Measurements from ENCODE around the gene ANXA11.

The ANXA11 gene

DNA sequence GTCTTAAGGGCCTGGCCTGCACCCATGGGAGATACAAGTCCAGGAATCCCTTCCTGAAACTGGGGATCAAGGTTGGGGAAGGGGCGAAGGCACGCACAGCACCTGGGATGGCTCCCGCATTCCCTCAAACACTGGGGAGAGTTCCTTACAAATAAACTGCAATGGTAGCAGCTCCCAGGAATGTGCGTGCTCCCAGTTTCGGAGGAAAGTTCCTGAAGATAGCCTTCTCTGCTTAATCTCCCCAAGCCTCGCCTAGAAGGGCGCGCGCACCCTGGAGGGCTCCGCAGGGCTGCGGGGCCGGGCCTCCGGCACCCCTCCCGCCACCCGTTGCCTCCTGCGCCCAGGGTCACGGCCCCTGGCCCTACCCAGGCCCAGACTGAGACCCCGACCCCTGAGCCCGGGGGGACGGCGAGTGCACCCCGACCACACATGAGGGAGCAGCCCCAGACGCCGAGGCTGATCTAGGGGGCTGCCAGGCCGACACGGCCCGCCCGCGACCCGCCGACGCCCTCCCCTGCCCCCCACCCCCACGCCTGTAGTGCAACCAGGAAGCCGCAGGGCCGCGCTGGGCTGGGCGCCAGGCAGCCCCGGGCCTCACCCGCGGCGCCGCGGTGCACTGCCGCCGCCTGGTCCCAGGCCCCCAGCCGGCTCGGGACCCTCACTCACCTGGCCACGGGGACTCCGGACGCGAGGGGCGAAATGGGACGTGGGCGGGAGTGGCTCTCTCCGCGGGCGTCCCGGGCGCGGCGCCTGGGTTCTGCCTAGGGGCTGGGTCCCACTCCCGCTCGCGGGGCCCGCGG is 460 bp downstream of the ANXA11 start:
- Histone ChIP-seq H3K27ac (ENCODE audit: extremely low read depth, low read depth, low read length) (peak overlapping the region; percentile 76; the same call in 1 of the 2 replicates), H3K36me3 (ENCODE audit: control insufficient read depth in 2 of 2, insufficient read depth in 1 of 2, low read length in 2 of 2) (peaks cover 0 to 7% of the 10 kb centered on the region in 2 experiments; a peak in 2 of 3 replicates), H3K9me3 (ENCODE audit: control insufficient read depth, insufficient read depth, low read depth, low read length) (no peaks in the 10 kb centered on the region), H3K4me1 (ENCODE audit: control insufficient read depth, insufficient read depth, low read length) (peaks cover 4% of the 10 kb centered on the region; the same call in 1 of the 2 replicates), H3K4me3 (ENCODE audit: low read depth, low read length) (peak overlapping the region; percentile 77)
- POLR2A ChIA-PET = interaction anchor here (1.3 kb wide), 1 partner anchor 21 kb away, joined by 4 read pairs; no protein-coding TSS in a partner anchor
- CTCF ChIA-PET = interaction anchor here (0.7 to 1.2 kb wide), 2 partner anchors 20 to 212 kb away, joined by 3 read pairs; no protein-coding TSS in a partner anchor
- TF ChIP-seq ZIC2 (tag by site-specific recombination; IDR thresholded peaks at IDR 0.05) = peak; percentile 64
- TF ChIP-seq, protein P1, sequence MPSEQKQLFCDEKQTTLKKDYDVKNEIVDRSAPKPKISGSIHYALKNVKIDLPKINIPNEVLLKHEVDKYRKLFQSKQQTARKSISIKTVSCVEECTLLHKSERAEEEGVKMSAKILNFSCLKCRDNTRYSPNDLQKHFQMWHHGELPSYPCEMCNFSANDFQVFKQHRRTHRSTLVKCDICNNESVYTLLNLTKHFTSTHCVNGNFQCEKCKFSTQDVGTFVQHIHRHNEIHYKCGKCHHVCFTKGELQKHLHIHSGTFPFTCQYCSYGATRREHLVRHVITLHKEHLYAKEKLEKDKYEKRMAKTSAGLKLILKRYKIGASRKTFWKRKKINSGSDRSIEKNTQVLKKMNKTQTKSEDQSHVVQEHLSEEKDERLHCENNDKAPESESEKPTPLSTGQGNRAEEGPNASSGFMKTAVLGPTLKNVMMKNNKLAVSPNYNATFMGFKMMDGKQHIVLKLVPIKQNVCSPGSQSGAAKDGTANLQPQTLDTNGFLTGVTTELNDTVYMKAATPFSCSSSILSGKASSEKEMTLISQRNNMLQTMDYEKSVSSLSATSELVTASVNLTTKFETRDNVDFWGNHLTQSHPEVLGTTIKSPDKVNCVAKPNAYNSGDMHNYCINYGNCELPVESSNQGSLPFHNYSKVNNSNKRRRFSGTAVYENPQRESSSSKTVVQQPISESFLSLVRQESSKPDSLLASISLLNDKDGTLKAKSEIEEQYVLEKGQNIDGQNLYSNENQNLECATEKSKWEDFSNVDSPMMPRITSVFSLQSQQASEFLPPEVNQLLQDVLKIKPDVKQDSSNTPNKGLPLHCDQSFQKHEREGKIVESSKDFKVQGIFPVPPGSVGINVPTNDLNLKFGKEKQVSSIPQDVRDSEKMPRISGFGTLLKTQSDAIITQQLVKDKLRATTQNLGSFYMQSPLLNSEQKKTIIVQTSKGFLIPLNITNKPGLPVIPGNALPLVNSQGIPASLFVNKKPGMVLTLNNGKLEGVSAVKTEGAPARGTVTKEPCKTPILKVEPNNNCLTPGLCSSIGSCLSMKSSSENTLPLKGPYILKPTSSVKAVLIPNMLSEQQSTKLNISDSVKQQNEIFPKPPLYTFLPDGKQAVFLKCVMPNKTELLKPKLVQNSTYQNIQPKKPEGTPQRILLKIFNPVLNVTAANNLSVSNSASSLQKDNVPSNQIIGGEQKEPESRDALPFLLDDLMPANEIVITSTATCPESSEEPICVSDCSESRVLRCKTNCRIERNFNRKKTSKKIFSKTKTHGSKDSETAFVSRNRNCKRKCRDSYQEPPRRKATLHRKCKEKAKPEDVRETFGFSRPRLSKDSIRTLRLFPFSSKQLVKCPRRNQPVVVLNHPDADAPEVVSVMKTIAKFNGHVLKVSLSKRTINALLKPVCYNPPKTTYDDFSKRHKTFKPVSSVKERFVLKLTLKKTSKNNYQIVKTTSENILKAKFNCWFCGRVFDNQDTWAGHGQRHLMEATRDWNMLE (tag by site-specific recombination; conservative IDR thresholded peaks at IDR 0.05; ENCODE audit: low read depth) = no peak
- TF ChIP-seq, protein P2, sequence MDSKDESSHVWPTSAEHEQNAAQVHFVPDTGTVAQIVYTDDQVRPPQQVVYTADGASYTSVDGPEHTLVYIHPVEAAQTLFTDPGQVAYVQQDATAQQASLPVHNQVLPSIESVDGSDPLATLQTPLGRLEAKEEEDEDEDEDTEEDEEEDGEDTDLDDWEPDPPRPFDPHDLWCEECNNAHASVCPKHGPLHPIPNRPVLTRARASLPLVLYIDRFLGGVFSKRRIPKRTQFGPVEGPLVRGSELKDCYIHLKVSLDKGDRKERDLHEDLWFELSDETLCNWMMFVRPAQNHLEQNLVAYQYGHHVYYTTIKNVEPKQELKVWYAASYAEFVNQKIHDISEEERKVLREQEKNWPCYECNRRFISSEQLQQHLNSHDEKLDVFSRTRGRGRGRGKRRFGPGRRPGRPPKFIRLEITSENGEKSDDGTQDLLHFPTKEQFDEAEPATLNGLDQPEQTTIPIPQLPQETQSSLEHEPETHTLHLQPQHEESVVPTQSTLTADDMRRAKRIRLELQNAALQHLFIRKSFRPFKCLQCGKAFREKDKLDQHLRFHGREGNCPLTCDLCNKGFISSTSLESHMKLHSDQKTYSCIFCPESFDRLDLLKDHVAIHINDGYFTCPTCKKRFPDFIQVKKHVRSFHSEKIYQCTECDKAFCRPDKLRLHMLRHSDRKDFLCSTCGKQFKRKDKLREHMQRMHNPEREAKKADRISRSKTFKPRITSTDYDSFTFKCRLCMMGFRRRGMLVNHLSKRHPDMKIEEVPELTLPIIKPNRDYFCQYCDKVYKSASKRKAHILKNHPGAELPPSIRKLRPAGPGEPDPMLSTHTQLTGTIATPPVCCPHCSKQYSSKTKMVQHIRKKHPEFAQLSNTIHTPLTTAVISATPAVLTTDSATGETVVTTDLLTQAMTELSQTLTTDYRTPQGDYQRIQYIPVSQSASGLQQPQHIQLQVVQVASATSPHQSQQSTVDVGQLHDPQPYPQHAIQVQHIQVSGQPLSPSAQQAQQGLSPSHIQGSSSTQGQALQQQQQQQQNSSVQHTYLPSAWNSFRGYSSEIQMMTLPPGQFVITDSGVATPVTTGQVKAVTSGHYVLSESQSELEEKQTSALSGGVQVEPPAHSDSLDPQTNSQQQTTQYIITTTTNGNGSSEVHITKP (tag by site-specific recombination; IDR thresholded peaks at IDR 0.05) = peak; percentile 47
- TF ChIP-seq, protein P3, sequence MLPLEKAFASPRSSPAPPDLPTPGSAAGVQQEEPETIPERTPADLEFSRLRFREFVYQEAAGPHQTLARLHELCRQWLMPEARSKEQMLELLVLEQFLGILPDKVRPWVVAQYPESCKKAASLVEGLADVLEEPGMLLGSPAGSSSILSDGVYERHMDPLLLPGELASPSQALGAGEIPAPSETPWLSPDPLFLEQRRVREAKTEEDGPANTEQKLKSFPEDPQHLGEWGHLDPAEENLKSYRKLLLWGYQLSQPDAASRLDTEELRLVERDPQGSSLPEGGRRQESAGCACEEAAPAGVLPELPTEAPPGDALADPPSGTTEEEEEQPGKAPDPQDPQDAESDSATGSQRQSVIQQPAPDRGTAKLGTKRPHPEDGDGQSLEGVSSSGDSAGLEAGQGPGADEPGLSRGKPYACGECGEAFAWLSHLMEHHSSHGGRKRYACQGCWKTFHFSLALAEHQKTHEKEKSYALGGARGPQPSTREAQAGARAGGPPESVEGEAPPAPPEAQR (tag by site-specific recombination; IDR thresholded peaks at IDR 0.05) = no peak
- no peak for TF ChIP-seq ZNF292 (tag by site-specific recombination; IDR thresholded peaks at IDR 0.05; ENCODE audit: borderline replicate concordance, low read depth)
- no peak for TF ChIP-seq ZBTB7A (tag by site-specific recombination; IDR thresholded peaks at IDR 0.05; ENCODE audit: low read depth)
- no peak for TF ChIP-seq ZNF169 (tag by site-specific recombination; IDR thresholded peaks at IDR 0.05)
- TF ChIP-seq EGR2 (tag by site-specific recombination; IDR thresholded peaks at IDR 0.05; ENCODE audit: low read depth) = peak; percentile 43
- no peak for TF ChIP-seq GFI1B (tag by site-specific recombination; IDR thresholded peaks at IDR 0.05)
- no peak for TF ChIP-seq ZNF677 (tag by site-specific recombination; IDR thresholded peaks at IDR 0.05)
- no peak for TF ChIP-seq KLF9 (tag by site-specific recombination; IDR thresholded peaks at IDR 0.05; ENCODE audit: low read depth)
- TF ChIP-seq ZNF394 (tag by site-specific recombination; IDR thresholded peaks at IDR 0.05; ENCODE audit: borderline replicate concordance) = no peak
- TF ChIP-seq ZNF175 (tag by site-specific recombination; IDR thresholded peaks at IDR 0.05) = no peak
- TF ChIP-seq, protein P4, sequence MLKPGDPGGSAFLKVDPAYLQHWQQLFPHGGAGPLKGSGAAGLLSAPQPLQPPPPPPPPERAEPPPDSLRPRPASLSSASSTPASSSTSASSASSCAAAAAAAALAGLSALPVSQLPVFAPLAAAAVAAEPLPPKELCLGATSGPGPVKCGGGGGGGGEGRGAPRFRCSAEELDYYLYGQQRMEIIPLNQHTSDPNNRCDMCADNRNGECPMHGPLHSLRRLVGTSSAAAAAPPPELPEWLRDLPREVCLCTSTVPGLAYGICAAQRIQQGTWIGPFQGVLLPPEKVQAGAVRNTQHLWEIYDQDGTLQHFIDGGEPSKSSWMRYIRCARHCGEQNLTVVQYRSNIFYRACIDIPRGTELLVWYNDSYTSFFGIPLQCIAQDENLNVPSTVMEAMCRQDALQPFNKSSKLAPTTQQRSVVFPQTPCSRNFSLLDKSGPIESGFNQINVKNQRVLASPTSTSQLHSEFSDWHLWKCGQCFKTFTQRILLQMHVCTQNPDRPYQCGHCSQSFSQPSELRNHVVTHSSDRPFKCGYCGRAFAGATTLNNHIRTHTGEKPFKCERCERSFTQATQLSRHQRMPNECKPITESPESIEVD (tag by site-specific recombination; IDR thresholded peaks at IDR 0.05) = no peak
- TF ChIP-seq ZNF596 (tag by site-specific recombination; IDR thresholded peaks at IDR 0.05) = 0 out of 2 replicates have a peak, but pooled peaks have one; percentile 4
- TF ChIP-seq ZXDB (tag by site-specific recombination; IDR thresholded peaks at IDR 0.05) = no peak
- no peak for TF ChIP-seq ZNF621 (tag by site-specific recombination; IDR thresholded peaks at IDR 0.05)
- TF ChIP-seq, protein P5, sequence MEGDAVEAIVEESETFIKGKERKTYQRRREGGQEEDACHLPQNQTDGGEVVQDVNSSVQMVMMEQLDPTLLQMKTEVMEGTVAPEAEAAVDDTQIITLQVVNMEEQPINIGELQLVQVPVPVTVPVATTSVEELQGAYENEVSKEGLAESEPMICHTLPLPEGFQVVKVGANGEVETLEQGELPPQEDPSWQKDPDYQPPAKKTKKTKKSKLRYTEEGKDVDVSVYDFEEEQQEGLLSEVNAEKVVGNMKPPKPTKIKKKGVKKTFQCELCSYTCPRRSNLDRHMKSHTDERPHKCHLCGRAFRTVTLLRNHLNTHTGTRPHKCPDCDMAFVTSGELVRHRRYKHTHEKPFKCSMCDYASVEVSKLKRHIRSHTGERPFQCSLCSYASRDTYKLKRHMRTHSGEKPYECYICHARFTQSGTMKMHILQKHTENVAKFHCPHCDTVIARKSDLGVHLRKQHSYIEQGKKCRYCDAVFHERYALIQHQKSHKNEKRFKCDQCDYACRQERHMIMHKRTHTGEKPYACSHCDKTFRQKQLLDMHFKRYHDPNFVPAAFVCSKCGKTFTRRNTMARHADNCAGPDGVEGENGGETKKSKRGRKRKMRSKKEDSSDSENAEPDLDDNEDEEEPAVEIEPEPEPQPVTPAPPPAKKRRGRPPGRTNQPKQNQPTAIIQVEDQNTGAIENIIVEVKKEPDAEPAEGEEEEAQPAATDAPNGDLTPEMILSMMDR (tag by site-specific recombination; IDR thresholded peaks at IDR 0.05) = no peak
- no peak for TF ChIP-seq ZNF777 (tag by site-specific recombination; IDR thresholded peaks at IDR 0.05; ENCODE audit: borderline replicate concordance)
- no peak for TF ChIP-seq PRDM1 (tag by site-specific recombination; IDR thresholded peaks at IDR 0.05)

Measured in HEK293 (cell line).